Mesenchymal stem cell (in vitro differentiated cells and primary cell): Measurements from ENCODE around the gene COL25A1.
A peak's percentile ranks its signal among the peaks of the same experiment; 100 is the strongest.

Experiments used
- DNase-seq: peaks from one replicate; pipeline ENCODE4 v3.0.0-alpha.2; 2013
- H2AFZ ChIP-seq: one replicate; pipeline ENCODE4 v1.6.1; 2013; ENCODE audit warnings: low read depth, mild to moderate bottlenecking, control low read depth, inconsistent platforms, low read length, moderate library complexity
- H2AK5ac ChIP-seq: 2 replicates; pipeline ENCODE4 v1.6.1; 2013; ENCODE audit warnings: low read length, moderate library complexity, mild to moderate bottlenecking, inconsistent platforms; ENCODE audit not compliant: severe bottlenecking
- H2BK120ac ChIP-seq: one replicate; pipeline ENCODE4 v1.6.1; 2013; ENCODE audit warnings: low read depth, mild to moderate bottlenecking, inconsistent platforms, low read length, moderate library complexity
- H2BK12ac ChIP-seq, 2 experiments: one replicate each; pipeline ENCODE4 v1.6.1; 2013; ENCODE audit warnings: inconsistent platforms in 2 of 2, low read length in 2 of 2, mild to moderate bottlenecking in 2 of 2, moderate library complexity in 2 of 2, control low read depth in 1 of 2
- H2BK15ac ChIP-seq: one replicate; pipeline ENCODE4 v1.6.1; 2013; ENCODE audit warnings: mild to moderate bottlenecking, low read depth, inconsistent platforms; ENCODE audit not compliant: poor library complexity, severe bottlenecking
- H2BK5ac ChIP-seq: 2 replicates; pipeline ENCODE4 v1.6.1; 2013; ENCODE audit warnings: low read depth, mild to moderate bottlenecking, low read length, control low read depth, inconsistent platforms; ENCODE audit not compliant: poor library complexity, severe bottlenecking
- H3K14ac ChIP-seq, 2 experiments: one replicate each; pipeline ENCODE4 v1.6.1; 2013; ENCODE audit warnings: inconsistent platforms in 2 of 2, low read length in 2 of 2, control low read depth in 1 of 2, mild to moderate bottlenecking in 1 of 2, moderate library complexity in 1 of 2
- H3K18ac ChIP-seq, 2 experiments: one replicate each; pipeline ENCODE4 v1.6.1; 2013; ENCODE audit warnings: inconsistent platforms in 2 of 2, low read length in 2 of 2, control low read depth in 1 of 2, low read depth in 1 of 2, mild to moderate bottlenecking in 1 of 2
- H3K23ac ChIP-seq, 2 experiments: one replicate each; pipeline ENCODE4 v1.6.1; 2013; ENCODE audit warnings: inconsistent platforms in 2 of 2, low read length in 2 of 2, mild to moderate bottlenecking in 2 of 2, moderate library complexity in 2 of 2, control low read depth in 1 of 2
- H3K27ac ChIP-seq: 2 replicates; pipeline ENCODE4 v1.5.1; 2013; ENCODE audit warnings: mild to moderate bottlenecking, moderate library complexity, low read length, control low read depth, inconsistent platforms; ENCODE audit not compliant: poor library complexity, severe bottlenecking
- H3K27me3 ChIP-seq, 2 experiments: 2 replicates each; pipeline versions ENCODE4 v1.6.1 to v1.7.0; 2013; ENCODE audit warnings: low read length in 2 of 2, mild to moderate bottlenecking in 2 of 2, moderate library complexity in 2 of 2, control low read depth in 1 of 2, inconsistent platforms in 1 of 2; ENCODE audit not compliant: control insufficient read depth in 1 of 2, insufficient read depth in 1 of 2
- H3K36me3 ChIP-seq, 2 experiments: 2 replicates each; pipeline versions ENCODE4 v1.6.1 to v1.7.0; 2013; ENCODE audit warnings: low read length in 2 of 2, control low read depth in 1 of 2, inconsistent platforms in 1 of 2, low read depth in 1 of 2, mild to moderate bottlenecking in 1 of 2; ENCODE audit not compliant: insufficient read depth in 2 of 2, control insufficient read depth in 1 of 2
- H3K4ac ChIP-seq, 2 experiments: one replicate each; pipeline ENCODE4 v1.6.1; 2013; ENCODE audit warnings: inconsistent platforms in 2 of 2, low read length in 2 of 2, mild to moderate bottlenecking in 2 of 2, moderate library complexity in 2 of 2, control low read depth in 1 of 2, low read depth in 1 of 2
- H3K4me1 ChIP-seq: 2 replicates; pipeline ENCODE4 v1.6.1; 2013; ENCODE audit warnings: low read depth, low read length, control low read depth; ENCODE audit not compliant: control insufficient read depth, insufficient read depth
- H3K4me2 ChIP-seq: 2 replicates; pipeline ENCODE4 v1.6.1; 2013; ENCODE audit warnings: low read length, mild to moderate bottlenecking, inconsistent platforms; ENCODE audit not compliant: poor library complexity, severe bottlenecking
- H3K4me3 ChIP-seq, 2 experiments: 2 replicates each; pipeline versions ENCODE4 v1.5.1 to v1.7.0; 2013; ENCODE audit warnings: low read length in 2 of 2, mild to moderate bottlenecking in 2 of 2, control low read depth in 1 of 2, low read depth in 1 of 2; ENCODE audit not compliant: insufficient read depth in 1 of 2
- H3K79me1 ChIP-seq: replicated peaks from 2 replicates; pipeline ENCODE4 v1.6.1; 2013; ENCODE audit warnings: mild to moderate bottlenecking, control low read depth, low read length, inconsistent platforms; ENCODE audit not compliant: poor library complexity, severe bottlenecking
- H3K9ac ChIP-seq: 2 replicates; pipeline ENCODE4 v1.7.0; 2013; ENCODE audit warnings: mild to moderate bottlenecking, low read length, moderate library complexity
- H3K9me3 ChIP-seq: 2 replicates; pipeline ENCODE4 v1.7.0; 2013; ENCODE audit warnings: mild to moderate bottlenecking, low read length; ENCODE audit not compliant: control insufficient read depth
- H4K8ac ChIP-seq: one replicate; pipeline ENCODE4 v1.6.1; 2013; ENCODE audit warnings: inconsistent platforms, mild to moderate bottlenecking, low read length, moderate library complexity
- H4K91ac ChIP-seq: one replicate; pipeline ENCODE4 v1.6.1; 2013; ENCODE audit warnings: mild to moderate bottlenecking, low read length, inconsistent platforms
- WGBS: methylation state at CpG from one replicate; pipeline ENCODE4 v1.1.7; 2013; ENCODE audit warnings: mixed read lengths; 5-methylcytosine and 5-hydroxymethylcytosine counted together

The COL25A1 gene

GRCh38 chr4:109121561-109121960, 180.9 kb downstream of the COL25A1 start:
- H2BK15ac ChIP-seq: no peak overlapping the region
- no peak overlapping the region for H2BK12ac ChIP-seq
- H3K79me1 ChIP-seq: no peaks in the 10 kb centered on the region
- no peak overlapping the region for H3K14ac ChIP-seq
- no peak overlapping the region for H2BK120ac ChIP-seq
- no peaks in the 10 kb centered on the region for H3K9me3 ChIP-seq
- H2BK5ac ChIP-seq: no peak overlapping the region
- no peak overlapping the region for H3K4me3 ChIP-seq
- H3K9ac ChIP-seq: no peak overlapping the region
- no peaks in the 10 kb centered on the region for H3K4me1 ChIP-seq
- no peak overlapping the region for H2AK5ac ChIP-seq
- H3K27ac ChIP-seq: no peak overlapping the region
- H3K4me2 ChIP-seq: no peak overlapping the region
- H3K4ac ChIP-seq: no peak overlapping the region
- no peak overlapping the region for H3K23ac ChIP-seq
- no peak overlapping the region for H4K91ac ChIP-seq
- no peak overlapping the region for H3K18ac ChIP-seq
- no peak overlapping the region for H4K8ac ChIP-seq
- no peaks in the 10 kb centered on the region for H3K36me3 ChIP-seq
- no peak overlapping the region for H2AFZ ChIP-seq
- no peaks in the 10 kb centered on the region for H3K27me3 ChIP-seq
- no peak for DNase-seq
- WGBS: 88% methylated on average over 1 of the region's 1 CpG

GRCh38 chr4:109119852-109120251, 182.6 kb downstream of the COL25A1 start:
- Histone ChIP-seq H3K9ac (no peak overlapping the region), H2BK120ac (no peak overlapping the region), H2AK5ac (no peak overlapping the region), H3K36me3 (no peaks in the 10 kb centered on the region), H4K8ac (no peak overlapping the region), H3K9me3 (no peaks in the 10 kb centered on the region), H3K18ac (no peak overlapping the region), H3K27ac (no peak overlapping the region), H2AFZ (no peak overlapping the region), H2BK15ac (no peak overlapping the region), H3K14ac (no peak overlapping the region), H3K79me1 (no peaks in the 10 kb centered on the region), H3K27me3 (no peaks in the 10 kb centered on the region), H2BK12ac (no peak overlapping the region), H3K4me1 (no peaks in the 10 kb centered on the region), H3K4me2 (no peak overlapping the region), H3K4me3 (no peak overlapping the region), H3K4ac (no peak overlapping the region), H4K91ac (no peak overlapping the region), H2BK5ac (no peak overlapping the region), H3K23ac (no peak overlapping the region)
- WGBS: 92% methylated on average over 1 of the region's 1 CpG
- no peak for DNase-seq

GRCh38 chr4:109118635-109119034, 183.8 kb downstream of the COL25A1 start:
- Histone ChIP-seq H2AFZ (no peak overlapping the region), H3K9me3 (no peaks in the 10 kb centered on the region), H3K4me2 (no peak overlapping the region), H3K4me1 (no peaks in the 10 kb centered on the region), H3K23ac (no peak overlapping the region), H2AK5ac (no peak overlapping the region), H2BK120ac (no peak overlapping the region), H2BK5ac (no peak overlapping the region), H2BK15ac (no peak overlapping the region), H3K4me3 (no peak overlapping the region), H3K9ac (no peak overlapping the region), H3K14ac (no peak overlapping the region), H3K27me3 (no peaks in the 10 kb centered on the region), H4K91ac (no peak overlapping the region), H3K36me3 (no peaks in the 10 kb centered on the region), H3K79me1 (no peaks in the 10 kb centered on the region), H4K8ac (no peak overlapping the region), H3K18ac (no peak overlapping the region), H2BK12ac (no peak overlapping the region), H3K27ac (no peak overlapping the region), H3K4ac (no peak overlapping the region)
- DNase-seq: no peak
- 77% methylated on average over 1 of the region's 2 CpGs for WGBS

GRCh38 chr4:109114501-109114900, 188.0 kb downstream of the COL25A1 start:
- no peaks in the 10 kb centered on the region for H3K36me3 ChIP-seq
- no peak overlapping the region for H3K4ac ChIP-seq
- no peaks in the 10 kb centered on the region for H3K27me3 ChIP-seq
- no peak overlapping the region for H3K4me3 ChIP-seq
- H2BK5ac ChIP-seq: no peak overlapping the region
- DNase-seq: no peak
- no peak overlapping the region for H3K14ac ChIP-seq
- no peak overlapping the region for H2AK5ac ChIP-seq
- H3K79me1 ChIP-seq: no peaks in the 10 kb centered on the region
- H2BK15ac ChIP-seq: no peak overlapping the region
- no peak overlapping the region for H2BK120ac ChIP-seq
- no peaks in the 10 kb centered on the region for H3K9me3 ChIP-seq
- H2AFZ ChIP-seq: no peak overlapping the region
- H3K4me1 ChIP-seq: no peaks in the 10 kb centered on the region
- whole genome bisulfite sequencing: 92% methylated on average over 3 of the region's 3 CpGs
- peak overlapping the region in 1 of 2 experiments; percentile 54 for H3K18ac ChIP-seq
- H4K91ac ChIP-seq: no peak overlapping the region
- no peak overlapping the region for H3K23ac ChIP-seq
- H4K8ac ChIP-seq: peak overlapping the region; percentile 41
- H2BK12ac ChIP-seq: no peak overlapping the region
- H3K9ac ChIP-seq: no peak overlapping the region
- no peak overlapping the region for H3K27ac ChIP-seq
- H3K4me2 ChIP-seq: peak overlapping the region; percentile 16
